Choroid plexus epithelial cell (primary cell): ENCODE results near the gene CACNA1I.

Source experiments
- DNase-seq: peaks from one replicate; pipeline ENCODE4 v3.0.0-alpha.2; 2010; ENCODE audit warnings: low read depth
- H3K4me3 ChIP-seq: 2 replicates; pipeline ENCODE4 v1.5.1; 2011; ENCODE audit warnings: low read depth, mild to moderate bottlenecking, control low read depth, low read length, moderate library complexity
- TF ChIP-seq, protein P1 (sequence below): conservative IDR thresholded peaks from 2 replicates; pipeline ENCODE4 v1.5.1; 2011; ENCODE audit warnings: low read depth, mild to moderate bottlenecking, control low read depth, inconsistent platforms, low read length, moderate library complexity

CACNA1I gene

DNA sequence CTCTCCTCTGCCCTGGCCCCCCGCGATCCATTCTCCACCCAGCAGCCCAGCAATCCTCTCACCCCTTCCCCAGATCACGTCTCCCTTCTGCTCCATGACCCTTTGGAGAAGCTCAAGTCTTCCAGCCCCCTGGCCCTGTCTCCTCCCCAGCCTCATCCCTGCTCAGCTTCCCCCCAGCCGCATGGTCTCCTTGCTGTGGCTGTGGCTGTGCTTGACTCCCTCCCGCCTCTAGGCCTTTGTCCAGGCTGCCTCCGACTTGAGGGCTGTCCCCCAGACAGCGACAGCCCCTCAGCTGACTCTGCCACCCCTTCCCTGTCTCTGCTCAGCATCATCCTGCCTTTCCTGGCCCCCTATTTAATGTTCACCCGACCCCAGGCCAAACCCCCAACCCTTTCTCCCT is 59.3 kb downstream of the CACNA1I start:
- H3K4me3 ChIP-seq = no peak overlapping the region
- TF ChIP-seq, protein P1, sequence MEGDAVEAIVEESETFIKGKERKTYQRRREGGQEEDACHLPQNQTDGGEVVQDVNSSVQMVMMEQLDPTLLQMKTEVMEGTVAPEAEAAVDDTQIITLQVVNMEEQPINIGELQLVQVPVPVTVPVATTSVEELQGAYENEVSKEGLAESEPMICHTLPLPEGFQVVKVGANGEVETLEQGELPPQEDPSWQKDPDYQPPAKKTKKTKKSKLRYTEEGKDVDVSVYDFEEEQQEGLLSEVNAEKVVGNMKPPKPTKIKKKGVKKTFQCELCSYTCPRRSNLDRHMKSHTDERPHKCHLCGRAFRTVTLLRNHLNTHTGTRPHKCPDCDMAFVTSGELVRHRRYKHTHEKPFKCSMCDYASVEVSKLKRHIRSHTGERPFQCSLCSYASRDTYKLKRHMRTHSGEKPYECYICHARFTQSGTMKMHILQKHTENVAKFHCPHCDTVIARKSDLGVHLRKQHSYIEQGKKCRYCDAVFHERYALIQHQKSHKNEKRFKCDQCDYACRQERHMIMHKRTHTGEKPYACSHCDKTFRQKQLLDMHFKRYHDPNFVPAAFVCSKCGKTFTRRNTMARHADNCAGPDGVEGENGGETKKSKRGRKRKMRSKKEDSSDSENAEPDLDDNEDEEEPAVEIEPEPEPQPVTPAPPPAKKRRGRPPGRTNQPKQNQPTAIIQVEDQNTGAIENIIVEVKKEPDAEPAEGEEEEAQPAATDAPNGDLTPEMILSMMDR = no peak
- no peak for DNase-seq

DNA sequence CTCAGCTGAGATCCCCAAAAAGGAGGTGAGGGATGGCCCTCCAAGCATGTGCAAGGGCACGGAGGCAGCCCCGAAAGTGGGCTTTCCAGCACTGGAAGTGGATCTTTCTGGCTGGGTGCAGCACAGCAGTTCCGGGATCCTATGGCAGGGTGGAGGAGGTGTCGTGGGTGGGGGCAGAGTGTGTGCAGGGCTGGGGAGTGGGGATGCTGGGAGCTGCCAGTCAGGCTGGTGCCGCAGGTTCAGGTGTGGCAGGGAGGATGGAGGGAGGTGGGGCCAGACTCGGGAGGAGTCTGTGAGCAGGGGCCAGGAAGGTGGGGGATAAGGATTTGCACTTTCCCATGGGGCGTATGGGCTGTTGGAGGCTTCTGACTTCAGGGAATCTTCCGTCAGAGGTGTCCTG is 60.2 kb downstream of the CACNA1I start:
- H3K4me3 ChIP-seq = no peak overlapping the region
- DNase-seq = no peak
- TF ChIP-seq, protein P1 = no peak

DNA sequence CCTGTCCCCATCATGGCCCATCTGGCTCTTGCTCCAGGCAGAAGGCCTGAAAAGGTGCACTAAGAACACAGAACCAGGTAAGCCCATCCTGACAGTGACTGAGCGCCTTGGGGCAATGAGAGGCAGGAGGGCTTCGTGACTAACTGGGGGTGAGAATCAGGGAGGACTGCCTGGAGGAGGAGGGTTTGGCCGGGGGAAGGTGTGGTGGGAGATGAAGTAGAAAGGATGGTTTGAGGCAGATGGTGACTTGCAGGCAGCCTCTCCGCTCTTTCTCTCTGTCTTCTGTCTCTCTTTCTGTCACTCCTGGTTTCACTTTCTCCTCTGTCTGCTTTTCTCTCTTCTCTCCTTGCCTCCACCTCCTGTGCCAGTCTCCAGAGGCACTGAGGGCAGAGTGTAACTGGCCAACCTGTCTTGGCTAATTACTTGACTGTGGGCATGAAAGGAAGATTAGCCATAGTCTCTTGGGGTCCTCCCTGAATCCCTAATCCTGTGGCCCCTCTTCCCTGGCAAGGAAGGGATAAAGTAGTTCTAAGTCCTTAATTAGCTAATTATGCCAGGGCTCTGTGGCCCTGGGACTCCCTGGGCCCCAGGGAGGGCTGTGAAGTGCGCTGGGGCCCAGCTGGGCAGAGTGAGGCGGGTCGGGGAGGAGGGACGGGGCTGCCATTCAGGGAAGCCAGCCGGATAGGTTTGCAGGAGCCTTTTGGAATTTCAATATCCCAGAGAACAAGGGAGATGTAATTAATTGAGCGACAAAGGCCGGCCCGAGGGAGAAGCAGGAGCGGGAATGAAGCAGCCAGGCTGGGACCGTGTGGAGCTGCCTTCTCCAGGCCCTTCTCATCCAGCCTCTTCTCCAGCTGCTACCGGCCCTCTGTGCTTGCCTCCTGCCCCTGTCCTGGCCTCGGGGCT is 61.1 kb downstream of the CACNA1I start:
- DNase-seq = no peak
- no peak overlapping the region for H3K4me3 ChIP-seq
- TF ChIP-seq, protein P1 = no peak

DNA sequence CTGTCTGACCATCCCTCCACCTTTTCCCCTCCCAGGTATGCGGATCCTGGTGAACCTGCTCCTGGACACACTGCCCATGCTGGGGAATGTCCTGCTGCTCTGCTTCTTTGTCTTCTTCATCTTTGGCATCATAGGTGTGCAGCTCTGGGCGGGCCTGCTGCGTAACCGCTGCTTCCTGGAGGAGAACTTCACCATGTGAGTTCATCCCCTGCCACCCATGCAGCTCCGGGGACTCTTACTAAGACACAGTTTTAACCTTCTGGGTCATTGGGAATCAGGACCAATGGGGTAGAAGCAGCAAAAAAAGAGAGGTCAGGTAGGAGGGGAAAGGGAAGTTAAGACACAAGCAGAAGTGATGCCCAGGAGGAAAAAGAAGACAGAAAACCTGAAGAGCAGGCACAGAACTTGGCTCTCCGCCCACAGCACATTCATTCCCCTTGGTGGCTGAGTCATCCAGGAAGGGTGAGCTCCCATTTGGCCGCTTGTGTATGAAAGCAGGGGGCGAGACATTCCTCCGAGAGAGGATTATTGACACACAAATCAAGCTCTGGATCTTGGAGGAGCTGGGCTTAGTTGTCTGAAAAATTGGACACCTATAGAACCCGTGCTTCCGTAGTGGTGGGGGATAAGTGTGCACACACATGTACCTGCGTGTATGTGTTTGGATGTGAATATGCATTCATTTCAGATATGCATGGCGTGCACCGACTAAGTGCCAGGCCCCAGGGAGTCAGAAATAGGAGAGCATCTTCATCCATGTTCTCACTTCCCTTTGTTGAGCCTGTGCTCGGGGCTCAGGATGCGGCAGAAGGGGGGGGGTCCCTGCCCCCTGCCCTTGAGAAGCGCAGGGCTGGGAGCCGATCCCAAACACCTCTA is 64.2 kb downstream of the CACNA1I start:
- peak; percentile 93 for DNase-seq
- no peak overlapping the region for H3K4me3 ChIP-seq
- TF ChIP-seq, protein P1 = peak; percentile 14

DNA sequence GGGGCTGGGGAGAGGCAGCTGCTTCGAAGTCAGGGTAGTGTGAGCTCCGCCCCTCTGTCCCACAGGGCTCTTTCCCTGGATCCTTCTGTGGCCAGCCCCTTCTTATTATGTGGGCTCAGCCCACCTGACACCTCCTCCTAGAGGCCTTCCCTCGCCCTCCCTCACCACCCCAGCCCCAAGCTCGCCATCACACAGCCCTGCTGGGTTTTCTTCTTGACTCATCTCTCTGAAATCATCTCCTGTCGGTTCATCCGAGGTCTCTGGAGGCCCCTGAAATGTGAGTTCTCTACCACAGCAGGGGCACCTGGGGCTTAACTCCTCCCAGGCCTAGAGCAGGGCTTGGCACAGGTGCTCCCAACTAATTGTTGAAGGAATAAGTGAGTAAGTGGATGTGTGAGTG is 65.2 kb downstream of the CACNA1I start:
- no peak overlapping the region for H3K4me3 ChIP-seq
- TF ChIP-seq, protein P1 = no peak
- peak; percentile 14 for DNase-seq

DNA sequence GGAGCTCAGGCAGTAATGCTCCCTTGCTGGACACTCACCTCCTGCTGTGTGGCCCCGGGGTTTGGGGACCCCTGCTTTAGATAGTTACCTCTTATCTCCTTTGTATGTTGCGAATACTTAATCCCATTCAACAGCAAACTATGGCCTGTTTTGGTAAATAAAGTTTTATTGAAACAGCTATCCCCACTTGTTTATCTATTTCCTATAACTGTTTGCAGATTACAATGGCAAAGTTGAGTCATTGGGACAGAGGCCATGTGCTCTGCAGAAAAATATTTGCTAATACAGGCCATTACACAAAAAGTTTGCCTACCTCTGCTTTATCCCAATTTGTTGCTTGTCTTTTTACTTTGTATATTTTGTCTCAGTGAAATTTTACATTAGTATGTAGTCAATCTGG is 68.4 kb downstream of the CACNA1I start:
- TF ChIP-seq, protein P1 = no peak
- no peak for DNase-seq

More for the DNA sequence above, 68.4 kb downstream of the CACNA1I start:
- H3K4me3 ChIP-seq = no peak overlapping the region
